Astrocyte (in vitro differentiated cells and primary cell): ENCODE data around the gene EIF1B.

Experiments
- EZH2 ChIP-seq: IDR thresholded peaks from 2 replicates; pipeline ENCODE4 v1.6.1; 2012; ENCODE audit warnings: mild to moderate bottlenecking, low read length, inconsistent platforms; ENCODE audit not compliant: insufficient read depth
- TF ChIP-seq, protein P1 (sequence below): IDR thresholded peaks from 2 replicates; pipeline ENCODE4 v1.5.1; 2011; ENCODE audit warnings: low read depth, mild to moderate bottlenecking, inconsistent platforms, low read length, moderate library complexity; ENCODE audit not compliant: insufficient read depth

DNA sequence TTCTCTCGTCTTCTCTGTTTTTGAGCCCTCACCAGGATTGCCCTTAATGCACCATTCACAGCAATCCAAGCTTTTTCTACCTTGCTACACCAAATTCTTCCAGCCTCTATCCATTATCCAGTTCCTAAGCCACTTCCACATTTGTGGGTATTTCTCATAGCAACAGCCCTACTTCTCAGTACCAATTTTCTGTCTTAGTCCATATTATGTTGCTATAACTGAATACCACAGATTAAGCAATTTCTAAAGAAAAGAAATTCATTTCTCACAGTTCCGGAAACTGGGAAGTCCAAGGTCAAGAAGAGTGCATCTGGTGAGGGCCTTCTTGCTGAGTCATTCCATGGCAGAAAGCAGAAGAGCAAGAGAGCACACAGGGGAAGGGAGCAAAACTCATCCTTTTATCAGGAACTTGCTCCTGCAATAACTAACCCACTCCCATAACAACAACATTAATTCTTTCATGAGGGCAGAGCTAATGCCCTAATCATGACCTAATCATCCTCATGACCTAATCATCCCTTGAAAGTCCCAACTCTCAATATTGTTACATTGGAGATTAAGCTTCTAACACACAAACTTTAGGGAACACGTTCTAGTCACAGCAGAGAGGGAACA, 9.7 kb upstream of the EIF1B start:
- no peak for TF ChIP-seq EZH2
- TF ChIP-seq, protein P1, sequence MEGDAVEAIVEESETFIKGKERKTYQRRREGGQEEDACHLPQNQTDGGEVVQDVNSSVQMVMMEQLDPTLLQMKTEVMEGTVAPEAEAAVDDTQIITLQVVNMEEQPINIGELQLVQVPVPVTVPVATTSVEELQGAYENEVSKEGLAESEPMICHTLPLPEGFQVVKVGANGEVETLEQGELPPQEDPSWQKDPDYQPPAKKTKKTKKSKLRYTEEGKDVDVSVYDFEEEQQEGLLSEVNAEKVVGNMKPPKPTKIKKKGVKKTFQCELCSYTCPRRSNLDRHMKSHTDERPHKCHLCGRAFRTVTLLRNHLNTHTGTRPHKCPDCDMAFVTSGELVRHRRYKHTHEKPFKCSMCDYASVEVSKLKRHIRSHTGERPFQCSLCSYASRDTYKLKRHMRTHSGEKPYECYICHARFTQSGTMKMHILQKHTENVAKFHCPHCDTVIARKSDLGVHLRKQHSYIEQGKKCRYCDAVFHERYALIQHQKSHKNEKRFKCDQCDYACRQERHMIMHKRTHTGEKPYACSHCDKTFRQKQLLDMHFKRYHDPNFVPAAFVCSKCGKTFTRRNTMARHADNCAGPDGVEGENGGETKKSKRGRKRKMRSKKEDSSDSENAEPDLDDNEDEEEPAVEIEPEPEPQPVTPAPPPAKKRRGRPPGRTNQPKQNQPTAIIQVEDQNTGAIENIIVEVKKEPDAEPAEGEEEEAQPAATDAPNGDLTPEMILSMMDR: no peak
